Nephron (organoid): ENCODE data around the gene ENO2.
"Not testable (repeated sequence)": the region's sequence is repeated elsewhere in the genome, so short reads cannot be mapped to it uniquely, and the experiment has no call there.

ENCODE experiments used
- H3K27ac Mint-ChIP-seq, 3 experiments: 2 replicates each; pipeline ENCODE4 v1.8.0; 2020; ENCODE audit warnings: mixed read lengths in 3 of 3, mild to moderate bottlenecking in 2 of 3, moderate library complexity in 1 of 3
- H3K27me3 Mint-ChIP-seq: 2 replicates; pipeline ENCODE4 v1.8.0; 2021; ENCODE audit warnings: low read depth, mild to moderate bottlenecking, moderate library complexity, mixed read lengths
- H3K36me3 Mint-ChIP-seq: 2 replicates; pipeline ENCODE4 v1.8.0; 2020; ENCODE audit warnings: low read depth, mixed read lengths
- H3K4me1 Mint-ChIP-seq: 2 replicates; pipeline ENCODE4 v1.8.0; 2020; ENCODE audit warnings: mixed read lengths
- H3K4me3 Mint-ChIP-seq, 3 experiments: 2 replicates each; pipeline ENCODE4 v1.8.0; 2020; ENCODE audit warnings: mild to moderate bottlenecking in 3 of 3, mixed read lengths in 3 of 3, moderate library complexity in 2 of 3
- H3K9me3 Mint-ChIP-seq: 2 replicates; pipeline ENCODE4 v1.8.0; 2020; ENCODE audit warnings: mixed read lengths
- CTCF ChIP-seq, 3 experiments: fragments of 200-600 bp; sonication (generic); IDR thresholded peaks; one replicate each; pipeline ENCODE4 v1.5.0; 2021; ENCODE audit warnings: antibody characterized with exemption in 3 of 3; ENCODE audit not compliant: unreplicated experiment in 3 of 3

The ENO2 gene

DNA sequence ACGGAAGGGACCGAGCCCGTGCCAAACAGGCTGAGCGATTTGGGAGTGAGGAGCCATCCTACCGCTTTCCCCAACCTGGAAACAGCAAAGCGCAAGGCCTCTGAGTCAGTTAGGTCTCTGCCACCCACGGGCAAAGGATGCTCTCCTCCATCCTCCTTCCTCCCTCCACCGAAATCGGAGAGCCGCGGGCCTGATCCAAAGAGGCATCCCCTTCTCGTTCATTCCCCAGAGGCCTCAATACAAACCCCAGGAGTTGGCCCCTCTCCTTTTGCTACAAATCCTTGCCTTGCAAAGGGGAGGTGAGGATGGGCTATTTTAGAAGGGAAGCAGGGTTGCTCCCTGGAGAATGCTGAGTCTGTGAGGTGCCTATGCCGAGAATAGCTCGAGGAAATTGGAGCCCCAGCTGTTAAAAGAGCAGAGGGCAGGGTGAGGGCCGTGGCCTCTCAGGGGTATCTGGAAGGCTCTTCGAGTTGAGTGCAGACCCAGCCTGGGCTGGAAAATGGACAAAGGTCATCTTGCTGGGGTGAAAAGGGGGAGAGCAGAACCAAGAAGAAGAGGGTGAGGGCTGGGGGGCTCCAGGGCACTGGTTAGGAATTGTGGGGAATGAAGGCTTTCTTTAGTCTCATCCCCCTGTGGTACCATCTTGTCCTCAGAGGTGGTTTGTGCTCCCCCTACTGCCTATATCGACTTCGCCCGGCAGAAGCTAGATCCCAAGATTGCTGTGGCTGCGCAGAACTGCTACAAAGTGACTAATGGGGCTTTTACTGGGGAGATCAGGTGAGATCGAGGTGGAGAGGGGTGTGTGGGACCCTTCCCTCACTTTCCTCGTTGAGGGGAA lies 46.0 kb upstream of the ENO2 start:
- no peak for TF ChIP-seq CTCF (IDR thresholded peaks at IDR 0.05; ENCODE audit: unreplicated experiment in 3 of 3)
- Mint-ChIP-seq H3K9me3 (no peaks in the 10 kb centered on the region), H3K36me3 (peaks cover 46% of the 10 kb centered on the region), H3K4me1 (peaks cover 37% of the 10 kb centered on the region), H3K27ac (peak overlapping the region; percentile 84 to 89 (median 89)), H3K4me3 (peak overlapping the region; percentile 93 to 95 (median 94)), H3K27me3 (peaks cover 7% of the 10 kb centered on the region)

DNA sequence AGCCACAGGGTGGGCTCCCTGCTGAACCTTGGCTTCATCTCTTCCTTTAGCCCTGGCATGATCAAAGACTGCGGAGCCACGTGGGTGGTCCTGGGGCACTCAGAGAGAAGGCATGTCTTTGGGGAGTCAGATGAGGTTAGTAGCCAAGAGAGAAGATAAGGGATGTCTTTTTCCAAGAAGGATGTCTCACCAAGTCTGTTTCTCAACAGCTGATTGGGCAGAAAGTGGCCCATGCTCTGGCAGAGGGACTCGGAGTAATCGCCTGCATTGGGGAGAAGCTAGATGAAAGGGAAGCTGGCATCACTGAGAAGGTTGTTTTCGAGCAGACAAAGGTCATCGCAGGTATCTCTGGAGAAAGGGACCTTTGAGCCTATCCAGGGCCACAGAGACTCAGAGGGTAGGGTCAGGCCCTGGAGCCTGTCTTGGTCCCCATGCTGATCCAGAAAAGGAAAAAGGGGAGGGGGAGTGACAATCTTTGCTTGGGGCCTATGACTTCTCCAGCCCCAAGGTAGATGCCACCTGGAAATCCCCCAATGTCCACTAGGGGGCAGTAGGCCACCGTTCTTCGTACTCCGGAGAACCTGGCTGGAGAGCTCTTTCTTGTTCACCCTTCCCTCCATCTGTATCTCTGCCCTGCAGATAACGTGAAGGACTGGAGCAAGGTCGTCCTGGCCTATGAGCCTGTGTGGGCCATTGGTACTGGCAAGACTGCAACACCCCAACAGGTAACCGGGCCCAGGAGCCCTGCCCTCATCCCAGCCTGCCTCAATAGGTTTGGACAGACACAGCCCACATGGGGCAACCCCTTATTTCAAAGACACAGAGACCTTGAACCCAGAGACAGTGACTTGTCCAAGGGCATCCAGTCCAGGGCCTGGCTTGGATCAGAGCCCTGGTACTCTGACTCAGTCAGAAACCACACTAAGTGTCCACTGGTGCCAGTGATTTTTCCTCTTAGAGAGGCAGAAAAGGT lies 45.0 kb upstream of the ENO2 start:
- TF ChIP-seq CTCF (IDR thresholded peaks at IDR 0.05; ENCODE audit: unreplicated experiment in 3 of 3) = peak; percentile 89 to 93 (median 90)
- Mint-ChIP-seq H3K4me3 (peak overlapping the region; percentile 93 to 95 (median 94)), H3K27me3 (peaks cover 7% of the 10 kb centered on the region), H3K9me3 (no peaks in the 10 kb centered on the region), H3K36me3 (peaks cover 42% of the 10 kb centered on the region), H3K27ac (peak overlapping the region; percentile 84 to 89 (median 89)), H3K4me1 (peaks cover 42% of the 10 kb centered on the region)

GRCh38 chr12:6870304-6870703 lies 44.1 kb upstream of the ENO2 start:
- Mint-ChIP-seq H3K4me1 (peaks cover 42% of the 10 kb centered on the region), H3K4me3 (peak overlapping the region; percentile 70 to 95 (median 94)), H3K36me3 (peaks cover 32% of the 10 kb centered on the region)
- not testable (repeated sequence) for H3K9me3 Mint-ChIP-seq, H3K27me3 Mint-ChIP-seq, H3K27ac Mint-ChIP-seq

- peak overlapping the region; percentile 87 to 95 (median 95) for H3K4me3 Mint-ChIP-seq
- H3K4me1 Mint-ChIP-seq = peaks cover 40% of the 10 kb centered on the region
- peaks cover 29% of the 10 kb centered on the region for H3K36me3 Mint-ChIP-seq
- H3K9me3 Mint-ChIP-seq = no peaks in the 10 kb centered on the region
- H3K27me3 Mint-ChIP-seq = peaks cover 7% of the 10 kb centered on the region
- peak overlapping the region in 2 of 3 experiments; percentile 25 to 74 for H3K27ac Mint-ChIP-seq
- no peak for TF ChIP-seq CTCF (IDR thresholded peaks at IDR 0.05; ENCODE audit: unreplicated experiment in 3 of 3)
Observed at GRCh38 chr12:6871052-6871957, 43.1 kb upstream of the ENO2 start.

DNA sequence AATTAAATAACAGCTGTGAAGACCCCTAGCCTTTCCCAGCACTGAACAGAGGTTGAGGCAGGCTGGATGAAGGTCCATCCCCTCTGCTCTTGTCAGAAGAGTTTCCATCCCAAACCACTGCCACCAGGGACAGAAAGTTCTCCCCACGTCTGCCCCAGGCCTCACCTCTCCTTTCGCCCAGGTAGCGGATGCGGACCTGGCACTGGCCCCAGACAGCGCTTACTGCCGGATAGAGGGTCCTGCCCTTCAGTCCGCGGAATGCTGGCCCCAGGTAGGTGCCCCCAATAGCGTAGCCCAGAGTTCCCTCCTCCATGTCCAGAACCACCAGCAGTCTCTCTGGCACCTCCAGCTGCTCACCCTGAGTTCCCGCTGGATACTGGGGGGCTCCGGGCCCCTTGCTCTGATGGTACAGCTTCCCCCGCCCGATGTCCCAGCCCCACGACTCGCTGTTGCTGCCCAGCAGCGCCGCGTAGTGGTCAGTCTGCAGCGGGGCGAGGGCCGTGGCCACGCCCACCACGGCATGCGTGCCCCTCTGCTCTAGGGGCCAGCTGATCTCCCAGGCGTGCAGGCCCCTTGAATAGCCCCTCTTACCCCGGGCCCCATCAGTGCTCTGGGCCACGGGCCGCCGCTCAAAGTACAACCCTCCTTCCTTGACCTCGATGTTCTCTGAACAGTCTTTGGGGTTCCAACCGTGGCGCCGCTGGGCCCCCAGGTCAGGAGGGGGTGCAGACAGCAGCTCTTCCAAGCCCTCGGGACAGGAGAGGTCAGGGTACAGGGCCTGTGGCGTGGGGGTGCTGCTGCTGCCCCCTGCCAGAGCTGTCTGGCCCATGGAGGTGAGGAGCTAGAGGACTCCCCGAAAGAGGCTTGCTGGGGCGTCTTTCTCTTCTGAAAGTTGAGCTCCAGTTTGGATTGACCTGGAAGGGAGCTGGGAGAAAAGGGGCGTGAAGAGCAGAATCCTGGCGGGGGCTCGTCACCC lies 42.0 kb upstream of the ENO2 start:
- Mint-ChIP-seq H3K27me3 (peaks cover 7% of the 10 kb centered on the region), H3K36me3 (peaks cover 30% of the 10 kb centered on the region), H3K4me1 (peaks cover 36% of the 10 kb centered on the region), H3K27ac (peak overlapping the region; percentile 25 to 74 (median 55)), H3K4me3 (peak overlapping the region; percentile 87 to 95 (median 95)), H3K9me3 (no peaks in the 10 kb centered on the region)
- peak; percentile 97 to 98 (median 97) for TF ChIP-seq CTCF (IDR thresholded peaks at IDR 0.05; ENCODE audit: unreplicated experiment in 3 of 3)
